ENCODE measurements around the gene FAM20B.

FAM20B gene

GRCh38 chr1:179048339-179049124 is 22.8 kb downstream of the FAM20B start:
- DNase-seq (ENCODE audit: low read depth in 2 of 2), result no peak

GRCh38 chr1:179052776-179053175 is 27.1 kb downstream of the FAM20B start:
- no peak for DNase-seq (ENCODE audit: low read depth in 2 of 2)

- DNase-seq (ENCODE audit: low read depth in 2 of 2), result no peak
These were observed 27.8 kb downstream of the FAM20B start for GRCh38 chr1:179053486-179053885.

GRCh38 chr1:179055937-179056336 is 30.2 kb downstream of the FAM20B start:
- no peak for DNase-seq (ENCODE audit: low read depth in 2 of 2)

- DNase-seq (ENCODE audit: low read depth in 2 of 2), result no peak
These were observed 33.1 kb downstream of the FAM20B start for GRCh38 chr1:179058487-179059483.

- no peak for DNase-seq (ENCODE audit: low read depth in 2 of 2)
These were observed 35.9 kb downstream of the FAM20B start for GRCh38 chr1:179061360-179062282.

GRCh38 chr1:179066471-179066870 is 40.8 kb downstream of the FAM20B start:
- DNase-seq (ENCODE audit: low read depth in 2 of 2), result no peak

GRCh38 chr1:179077396-179077795 is 51.7 kb downstream of the FAM20B start:
- no peak for DNase-seq (ENCODE audit: low read depth in 2 of 2)

GRCh38 chr1:179079113-179079761 is 53.5 kb downstream of the FAM20B start:
- no peak for DNase-seq (ENCODE audit: low read depth in 2 of 2)

GRCh38 chr1:179080866-179081686 is 55.4 kb downstream of the FAM20B start:
- DNase-seq (ENCODE audit: low read depth in 2 of 2), result no peak

- DNase-seq (ENCODE audit: low read depth in 2 of 2), result peak; percentile 52 to 53
These were observed 56.1 kb downstream of the FAM20B start, which contains the start of gene TOR3A for GRCh38 chr1:179081687-179082332. TOR3A (plus strand) TSS chr1:179082070; CDS start chr1:179082129, 59 bp downstream.

GRCh38 chr1:179082333-179082998 is 56.8 kb downstream of the FAM20B start:
- DNase-seq (ENCODE audit: low read depth in 2 of 2), result no peak

GRCh38 chr1:179082999-179083335 is 57.3 kb downstream of the FAM20B start:
- DNase-seq (ENCODE audit: low read depth in 2 of 2), result no peak

- DNase-seq (ENCODE audit: low read depth in 2 of 2), result no peak
These were observed 57.8 kb downstream of the FAM20B start for GRCh38 chr1:179083533-179083932.

- no peak for DNase-seq (ENCODE audit: low read depth in 2 of 2)
These were observed 62.0 kb downstream of the FAM20B start for GRCh38 chr1:179087665-179088064.

GRCh38 chr1:179089827-179090482 is 64.3 kb downstream of the FAM20B start:
- no peak for DNase-seq (ENCODE audit: low read depth in 2 of 2)

- DNase-seq (ENCODE audit: low read depth in 2 of 2), result no peak
These were observed 64.8 kb downstream of the FAM20B start for GRCh38 chr1:179090522-179090921.

GRCh38 chr1:179090923-179091322 is 65.2 kb downstream of the FAM20B start:
- DNase-seq (ENCODE audit: low read depth in 2 of 2), result no peak

Measured in stimulated activated CD8-positive, alpha-beta memory T cell treated with anti-CD3 and anti-CD28 coated beads, Interleukin-2, amount 100 ng/mL, for 1 hour (primary cell).